HG03469 (cell line): ENCODE data around the gene GABARAPL2.
"Not testable (repeated sequence)": the region's sequence is repeated elsewhere in the genome, so short reads cannot be mapped to it uniquely, and the experiment has no call there.

ENCODE experiments used
- ATAC-seq: cut with Tn5 transposase; IDR thresholded peaks from one replicate; pipeline ENCODE4 v1.9.1; 2021; ENCODE audit warnings: mild to moderate bottlenecking, moderate library complexity, moderate number of reproducible peaks; ENCODE audit not compliant: unreplicated experiment

The GABARAPL2 gene

DNA sequence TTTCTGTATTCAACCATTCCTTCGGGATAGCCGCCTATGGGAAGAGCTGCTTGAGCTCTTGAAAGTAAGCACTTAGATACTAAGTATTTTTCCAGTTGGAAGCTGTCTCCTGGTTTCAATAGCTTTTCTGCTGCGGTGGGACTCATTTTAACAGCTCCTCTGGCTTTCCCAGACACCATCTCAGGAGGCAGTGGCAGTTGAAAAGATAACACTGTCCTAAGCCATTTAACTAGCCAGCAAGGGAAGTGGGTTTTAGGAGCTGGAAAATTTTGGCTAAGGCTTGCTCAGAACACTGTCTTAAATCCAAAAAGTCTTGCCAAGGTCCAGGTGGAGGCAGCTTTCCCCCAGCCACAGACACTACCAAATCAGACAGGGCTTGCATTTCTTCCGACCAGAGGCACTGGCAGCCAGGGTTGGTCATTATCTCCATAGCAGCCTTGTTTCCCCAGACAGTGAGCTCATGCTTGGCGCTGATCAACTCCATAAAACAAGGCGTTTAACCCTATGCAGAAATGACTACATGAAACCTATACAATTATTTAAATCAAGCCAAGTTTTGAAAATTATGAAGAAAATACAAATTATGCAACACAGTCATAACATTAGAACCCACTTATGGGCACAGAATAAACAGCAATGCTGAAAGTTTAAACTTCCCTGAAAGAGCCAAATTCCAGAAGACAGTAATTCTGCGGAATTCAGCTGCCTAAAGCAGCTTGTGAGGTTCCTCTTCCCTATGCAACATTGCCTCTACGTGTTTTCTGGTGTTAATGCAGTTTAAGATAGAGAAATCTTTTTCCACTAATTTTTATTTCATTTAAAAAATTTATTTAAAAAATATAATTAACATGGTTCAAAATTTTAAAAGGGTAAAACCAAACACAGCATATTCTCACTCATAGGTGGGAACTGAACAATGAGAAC, 25.0 kb downstream of the GABARAPL2 start:
- no peak for ATAC-seq

DNA sequence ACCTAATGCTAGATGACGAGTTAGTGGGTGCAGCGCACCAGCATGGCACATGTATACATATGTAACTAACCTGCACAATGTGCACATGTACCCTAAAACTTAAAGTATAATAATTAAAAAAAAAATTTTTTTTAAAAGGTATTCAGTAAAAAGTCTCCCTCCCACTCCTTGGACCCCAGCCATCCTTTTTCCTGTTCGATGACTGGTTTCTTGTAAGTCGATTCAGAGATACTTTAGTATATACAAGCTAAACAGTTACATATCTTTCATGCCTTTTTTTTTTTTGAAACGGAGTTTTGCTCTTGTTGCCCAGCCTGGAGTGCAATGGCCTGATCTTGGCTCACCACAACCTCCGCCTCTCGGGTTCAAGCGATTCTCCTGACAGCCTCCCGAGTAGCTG, 25.7 kb downstream of the GABARAPL2 start:
- not testable (repeated sequence) for ATAC-seq

DNA sequence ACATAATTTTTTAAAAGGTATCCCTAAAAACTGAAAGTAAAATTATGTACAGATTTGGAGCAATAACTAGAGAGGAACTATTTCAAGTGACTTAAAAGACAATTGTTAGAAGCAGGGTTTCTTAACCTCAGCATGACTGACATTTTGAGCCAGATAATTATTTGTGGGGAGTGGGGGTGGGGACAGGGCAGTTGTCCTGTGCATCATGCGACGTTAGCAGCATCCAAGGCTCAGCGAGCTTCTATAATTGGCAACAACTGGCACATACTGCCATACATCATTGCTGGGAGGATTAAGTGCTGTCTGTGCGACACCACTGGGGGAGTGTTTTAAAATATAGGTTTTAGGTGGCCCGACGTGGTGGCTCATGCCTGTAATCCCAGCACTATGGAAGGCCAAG, 27.1 kb downstream of the GABARAPL2 start:
- no peak for ATAC-seq

DNA sequence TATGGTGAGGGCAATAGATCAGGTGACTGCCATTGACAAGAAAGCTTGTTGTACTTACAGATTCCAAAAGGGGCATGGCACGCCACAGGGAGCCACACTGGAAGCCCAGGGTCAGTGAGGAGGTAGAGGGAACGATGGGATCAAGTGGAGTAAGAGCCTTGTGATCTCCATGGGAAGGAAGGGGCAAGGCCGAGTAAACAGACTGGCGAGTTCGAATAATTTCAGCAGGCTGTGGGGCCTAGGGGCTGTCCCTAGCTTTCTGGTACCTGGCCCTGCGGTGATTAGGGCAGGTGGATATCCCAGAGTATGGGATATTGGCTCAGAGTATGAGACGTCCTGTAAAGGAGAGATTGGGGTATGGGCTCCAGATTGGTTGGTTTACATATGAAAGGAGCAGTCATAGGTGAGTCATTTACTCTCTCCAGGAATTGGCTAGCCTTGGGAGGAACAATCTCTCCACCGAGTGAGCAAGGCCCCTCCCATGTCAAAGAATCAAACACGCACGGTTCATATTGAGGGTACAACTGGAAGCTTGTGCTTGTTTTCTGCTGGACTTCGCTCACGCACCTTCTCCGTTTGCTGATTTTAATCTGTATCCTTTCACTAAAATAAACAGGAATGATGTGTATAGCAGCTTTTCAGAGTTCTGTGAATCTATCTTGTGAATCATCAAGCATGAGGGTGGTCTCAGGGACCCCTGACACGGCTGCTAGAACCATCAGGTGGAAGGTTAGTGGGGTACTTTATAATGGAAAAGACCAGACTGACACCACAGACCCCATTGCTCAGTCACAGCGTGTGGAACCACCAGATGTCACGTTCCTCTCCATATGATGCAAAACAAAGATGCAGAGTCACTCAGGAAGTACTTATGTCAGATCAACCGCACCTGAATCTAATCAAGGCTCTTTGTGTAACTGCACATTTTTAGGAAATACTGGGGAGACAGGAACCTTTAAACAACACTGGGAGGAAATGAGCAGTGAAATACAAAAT, 27.9 kb downstream of the GABARAPL2 start:
- ATAC-seq: no peak

DNA sequence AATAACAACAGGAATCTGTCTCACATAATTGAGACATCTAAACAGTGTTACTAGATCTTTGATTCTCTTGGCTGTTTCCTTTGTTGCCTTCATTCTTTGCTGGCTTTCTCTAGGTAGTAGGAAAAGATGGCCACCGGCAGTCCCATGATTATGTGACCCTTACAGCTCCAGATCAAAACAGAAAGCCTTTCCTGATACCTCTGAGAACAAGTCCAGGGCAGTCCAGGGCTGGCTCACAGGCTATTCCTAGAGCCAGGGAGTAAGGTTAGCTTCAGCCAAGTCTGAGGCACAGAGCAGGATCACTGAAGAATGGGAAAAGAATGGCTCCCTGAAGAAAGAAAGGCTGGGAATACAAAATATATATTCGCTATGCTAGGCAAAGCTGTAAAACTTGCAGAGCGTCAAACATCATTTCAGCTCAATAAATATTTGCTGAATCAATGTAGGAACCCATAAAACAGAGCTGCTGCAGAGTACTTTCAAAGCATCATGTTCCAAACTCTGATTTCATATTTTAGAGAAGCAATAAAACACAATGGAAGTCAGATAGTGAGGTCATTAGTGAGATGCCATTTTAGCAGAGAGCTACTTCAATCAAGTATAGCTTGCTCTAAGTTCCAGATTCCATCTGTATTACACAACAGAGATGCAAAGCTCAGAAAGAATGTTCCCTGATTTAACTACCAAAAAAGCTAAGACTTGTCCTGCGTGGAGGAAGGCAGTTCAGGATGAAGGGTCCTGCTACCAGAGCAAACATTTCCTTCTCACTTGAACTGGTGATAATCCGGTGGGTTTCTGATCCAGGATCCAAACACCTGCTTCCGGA, 33.5 kb downstream of the GABARAPL2 start:
- no peak for ATAC-seq

DNA sequence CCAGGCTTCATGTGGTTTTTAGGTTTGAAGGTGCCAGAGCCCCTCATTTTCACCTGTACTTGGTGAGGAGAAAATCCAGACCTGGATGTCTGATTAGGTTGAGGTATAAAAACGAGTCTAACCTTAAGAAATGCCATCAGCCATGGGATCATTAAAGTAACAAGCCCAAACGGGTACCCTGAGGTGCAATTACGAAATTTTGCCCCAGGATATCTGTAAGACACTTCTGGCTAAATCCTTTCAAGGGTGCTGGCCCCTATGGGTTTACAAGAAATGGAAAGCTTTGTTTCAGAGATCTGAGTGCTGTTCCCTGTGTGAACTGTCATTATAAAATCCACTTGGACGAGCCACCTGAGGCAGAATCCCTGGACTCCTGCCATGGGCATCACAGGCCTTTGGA, 37.1 kb downstream of the GABARAPL2 start:
- ATAC-seq: no peak

DNA sequence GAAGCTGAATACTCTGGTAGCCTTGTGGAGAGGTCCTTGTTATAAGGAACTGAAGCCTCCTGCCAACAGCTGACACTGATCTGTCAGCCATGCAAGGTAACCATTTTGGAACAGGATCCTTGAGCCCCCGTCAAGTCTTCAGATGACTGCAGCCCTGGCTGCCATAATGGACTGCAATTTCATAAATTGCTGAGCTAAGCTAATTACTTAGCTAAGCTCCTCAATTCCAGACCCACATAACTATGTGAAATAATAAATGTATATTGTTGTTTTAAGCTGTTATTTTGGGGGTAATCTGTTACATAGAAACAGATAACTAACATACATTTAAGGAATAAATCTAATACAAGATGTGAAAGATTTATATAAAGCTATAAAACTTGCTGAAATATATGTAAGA, 40.3 kb downstream of the GABARAPL2 start:
- ATAC-seq: no peak

DNA sequence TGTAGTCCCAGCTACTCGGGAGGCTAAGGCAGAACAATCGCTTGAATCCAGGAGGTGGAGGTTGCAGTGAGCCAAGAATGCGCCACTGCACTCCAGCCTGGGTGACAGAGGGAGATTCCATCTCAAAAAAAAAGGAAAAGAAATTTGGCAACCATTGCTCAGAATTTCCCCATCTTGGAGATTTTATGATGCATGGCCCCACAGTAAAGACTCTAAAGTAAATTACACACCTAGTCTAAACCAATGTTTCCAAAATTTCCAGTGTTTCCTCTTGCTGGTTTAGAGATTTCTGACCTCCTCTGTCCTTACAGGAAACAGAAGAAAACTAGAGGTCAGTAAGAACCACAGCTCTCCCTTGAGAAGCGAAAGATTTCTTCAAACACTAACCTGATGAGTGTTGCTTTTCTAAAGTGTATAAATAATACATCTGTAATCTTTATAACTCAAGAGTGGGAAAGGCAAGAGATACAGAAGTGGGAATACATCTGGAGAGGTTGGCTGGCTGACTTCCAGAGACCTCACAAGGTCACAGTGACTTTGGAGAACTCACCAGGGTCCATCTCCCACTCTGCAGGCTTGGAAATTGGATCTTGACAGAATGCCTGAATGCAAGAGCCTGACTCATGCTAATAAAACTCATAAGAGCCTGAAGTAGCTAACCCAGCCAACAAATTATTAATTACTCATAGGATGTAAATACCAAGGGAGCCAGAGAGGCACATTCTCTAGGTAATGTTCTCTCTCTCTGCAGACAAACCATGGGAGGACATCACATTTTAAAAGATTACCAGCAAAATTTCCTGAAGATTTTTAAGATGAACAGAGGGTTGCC, 48.1 kb downstream of the GABARAPL2 start:
- ATAC-seq: no peak

DNA sequence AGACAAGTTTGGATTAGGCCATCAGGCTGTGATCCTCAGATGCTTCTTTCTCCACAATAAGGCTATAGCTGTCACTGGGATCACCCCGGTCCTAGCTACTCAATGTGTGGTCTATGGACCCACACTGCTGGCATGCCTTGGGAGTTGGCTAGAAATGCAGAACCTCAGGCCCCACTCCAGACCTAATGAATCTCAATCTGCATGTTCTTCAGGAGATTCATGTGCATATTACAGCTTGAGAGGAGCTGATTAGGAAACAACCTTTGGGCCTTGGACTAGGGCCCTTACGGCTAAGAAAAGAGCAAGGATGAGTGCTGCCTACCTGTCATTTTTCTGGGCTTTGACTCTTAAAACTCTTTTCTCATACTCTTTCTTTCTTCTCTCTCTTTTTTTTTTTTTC, 49.4 kb downstream of the GABARAPL2 start:
- ATAC-seq: no peak

DNA sequence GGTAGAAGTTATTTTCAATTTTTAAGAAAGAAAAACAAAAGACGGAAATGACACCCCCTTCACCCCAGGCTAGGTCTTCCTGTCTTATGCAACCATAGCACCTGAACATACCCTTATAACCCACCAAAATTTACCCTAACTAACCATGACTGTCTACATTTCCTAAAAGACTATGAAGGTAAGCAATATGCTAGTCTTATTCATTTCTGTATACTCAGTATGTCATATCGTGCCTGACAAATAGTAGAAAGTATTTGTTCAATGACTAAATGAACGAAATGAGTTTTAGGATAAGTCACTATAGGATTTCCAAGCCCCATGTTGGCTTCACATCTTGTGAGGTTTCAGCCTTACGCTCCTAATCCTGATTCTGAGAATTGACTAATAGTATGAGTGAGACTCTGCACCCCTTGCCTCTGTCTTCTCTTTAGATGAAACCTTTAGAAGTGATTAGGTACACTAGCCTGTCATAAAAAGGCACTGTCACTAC, 50.4 kb downstream of the GABARAPL2 start:
- ATAC-seq: no peak

DNA sequence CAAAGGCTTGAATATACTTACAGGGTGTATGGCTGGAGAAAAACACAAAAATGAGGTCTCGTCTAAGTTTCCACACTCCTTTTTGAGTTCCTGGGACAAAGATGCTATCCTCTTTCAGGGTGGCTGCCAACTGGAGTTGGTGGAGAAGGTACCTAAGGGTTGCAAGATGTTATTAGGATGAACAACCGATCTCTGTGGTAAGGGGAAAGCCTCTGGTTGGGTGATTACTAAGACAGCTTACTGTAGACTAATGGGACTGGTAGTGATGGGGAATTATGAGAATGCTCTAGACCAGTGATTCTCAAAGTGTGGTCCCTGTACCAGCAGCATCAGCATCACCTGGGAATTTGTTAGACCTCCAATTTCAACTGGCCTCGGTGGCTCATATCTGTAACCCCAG, 50.9 kb downstream of the GABARAPL2 start:
- ATAC-seq: no peak

DNA sequence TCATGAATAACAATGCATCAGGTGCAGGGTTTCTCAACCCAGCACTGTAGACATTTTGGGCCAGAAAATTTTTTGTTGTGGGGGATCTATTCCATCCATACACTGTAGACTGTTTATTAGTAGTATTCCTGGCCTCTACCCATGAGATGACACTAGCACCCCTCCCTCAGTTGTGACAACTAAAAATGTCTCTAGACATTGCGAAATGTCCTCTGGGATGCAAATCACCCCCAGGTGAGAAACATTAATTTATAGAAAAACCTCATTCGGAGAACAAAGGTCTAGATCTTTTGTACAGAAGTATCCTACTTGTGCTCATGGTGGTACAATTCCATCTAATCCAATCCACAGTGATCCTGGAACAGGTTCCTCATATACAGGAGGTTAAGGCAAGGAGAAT, 52.6 kb downstream of the GABARAPL2 start:
- ATAC-seq: no peak

DNA sequence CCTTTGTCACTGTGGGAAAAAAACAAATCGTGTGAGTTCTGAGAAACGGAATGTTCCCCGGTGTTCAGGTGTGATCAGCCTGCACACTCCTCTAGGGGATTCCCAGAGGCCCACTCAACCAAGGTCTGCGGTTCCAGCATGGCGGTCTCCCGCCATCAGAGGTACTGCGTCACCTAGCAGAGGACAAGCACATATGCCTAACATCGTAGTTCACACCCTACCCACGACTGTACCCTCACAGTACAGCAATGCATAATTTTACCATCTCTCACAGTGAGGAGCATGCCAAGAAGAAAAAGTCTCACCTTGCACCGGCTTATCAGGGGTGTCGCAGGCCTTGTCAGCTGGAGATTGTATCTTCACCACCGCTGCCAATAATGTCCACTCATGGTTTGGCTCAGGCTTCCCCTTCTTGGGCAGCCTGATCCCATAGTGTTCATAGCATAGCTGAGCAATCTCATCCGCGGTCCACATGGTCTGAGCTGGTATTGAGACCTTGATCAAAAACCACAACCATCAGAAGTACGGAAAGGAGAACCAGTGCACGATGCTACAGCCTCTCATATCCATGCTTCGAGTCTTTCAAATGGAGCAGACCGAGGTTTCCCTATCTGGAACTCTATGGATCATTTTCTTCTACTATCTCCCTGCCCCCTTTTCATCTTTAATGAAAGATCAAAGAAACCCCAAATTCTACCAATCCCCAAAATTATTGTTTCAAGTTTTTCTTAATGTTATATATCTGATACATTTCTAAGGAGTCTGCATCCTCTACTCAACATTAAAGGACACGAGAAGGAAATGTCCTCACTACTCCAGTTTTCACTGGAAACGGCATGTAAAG, 54.4 kb downstream of the GABARAPL2 start:
- ATAC-seq: no peak

DNA sequence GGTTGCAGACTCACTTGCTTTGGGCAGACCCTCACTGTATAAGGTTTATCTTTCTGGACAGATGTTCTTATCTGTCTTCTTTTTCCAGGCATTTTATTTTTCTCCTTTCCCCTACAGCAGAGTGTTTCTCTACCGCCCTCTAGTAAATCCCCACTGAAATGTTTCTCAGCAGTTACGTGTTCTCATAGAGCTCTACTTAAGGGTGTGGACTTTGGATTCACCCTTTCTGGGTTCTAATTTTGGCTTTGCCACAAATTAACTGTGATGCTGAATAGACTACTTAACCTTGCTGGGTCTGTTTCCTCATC, 54.9 kb downstream of the GABARAPL2 start:
- no peak for ATAC-seq

DNA sequence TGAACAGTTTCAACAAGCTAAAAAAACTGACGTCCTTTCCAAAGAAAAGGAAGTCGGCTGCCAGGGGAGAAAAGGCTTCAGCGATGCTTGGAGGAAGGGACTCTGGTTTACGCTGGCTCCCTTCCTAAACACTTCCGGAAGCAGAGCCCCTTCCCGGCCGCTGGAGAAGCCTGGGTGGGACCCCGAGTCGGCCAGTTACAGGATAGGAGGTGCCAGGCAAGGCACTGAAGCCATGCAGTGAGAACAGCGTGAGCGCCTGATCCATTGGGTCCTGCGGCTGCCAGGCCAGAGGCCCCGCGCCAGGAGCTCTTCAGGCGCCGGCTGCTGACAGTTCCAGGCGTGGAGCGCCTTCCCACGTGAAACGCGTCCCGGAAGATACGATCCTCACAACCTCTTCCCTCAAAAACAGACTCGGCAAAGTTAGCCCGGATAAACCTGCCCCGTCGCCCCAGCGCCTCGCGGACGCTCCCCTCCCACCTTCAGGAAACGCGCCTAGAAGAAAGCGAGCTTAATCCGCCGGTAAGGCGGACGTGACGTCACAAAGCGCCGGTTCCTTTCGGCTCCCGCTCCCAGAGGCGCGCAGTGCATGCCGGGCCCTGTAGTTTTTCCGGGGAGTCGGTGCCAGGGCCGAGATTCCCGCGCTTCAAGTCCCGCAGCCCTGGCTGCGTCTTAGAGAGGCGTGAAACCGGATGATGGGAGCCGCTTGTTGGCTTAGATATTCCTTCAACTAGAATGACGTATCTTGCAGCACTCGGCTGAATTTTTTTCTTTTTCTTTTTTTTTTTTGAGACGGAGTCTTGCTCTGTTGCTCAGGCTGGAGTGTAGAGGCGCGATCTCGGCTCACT, 56.8 kb downstream of the GABARAPL2 start, which contains the start of gene ADAT1:
ADAT1 (minus strand) TSS at position 521 of the 845 bp plus-strand sequence. CDS start 2,482 bp downstream, outside the sequence.
- ATAC-seq: peak; percentile 77

DNA sequence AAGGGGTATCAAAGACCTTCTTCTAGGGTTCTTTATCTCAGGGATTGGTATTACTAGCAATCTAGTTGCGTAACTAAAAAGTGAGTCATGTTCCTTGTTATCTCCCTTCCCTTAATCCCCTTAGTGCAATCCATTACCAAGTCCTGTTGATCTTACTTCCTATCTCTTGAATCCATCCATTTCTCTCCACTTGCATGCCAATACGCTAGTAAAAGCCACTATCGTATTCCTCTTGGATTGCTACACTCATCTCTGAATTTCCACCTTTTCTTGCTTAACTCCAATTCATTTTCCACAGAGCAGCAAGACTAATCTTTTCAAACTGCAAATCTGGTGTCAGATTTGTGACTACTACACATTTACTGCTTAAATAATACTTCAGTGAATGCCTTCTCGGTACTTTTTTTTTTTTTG, 58.7 kb downstream of the GABARAPL2 start:
- no peak for ATAC-seq

DNA sequence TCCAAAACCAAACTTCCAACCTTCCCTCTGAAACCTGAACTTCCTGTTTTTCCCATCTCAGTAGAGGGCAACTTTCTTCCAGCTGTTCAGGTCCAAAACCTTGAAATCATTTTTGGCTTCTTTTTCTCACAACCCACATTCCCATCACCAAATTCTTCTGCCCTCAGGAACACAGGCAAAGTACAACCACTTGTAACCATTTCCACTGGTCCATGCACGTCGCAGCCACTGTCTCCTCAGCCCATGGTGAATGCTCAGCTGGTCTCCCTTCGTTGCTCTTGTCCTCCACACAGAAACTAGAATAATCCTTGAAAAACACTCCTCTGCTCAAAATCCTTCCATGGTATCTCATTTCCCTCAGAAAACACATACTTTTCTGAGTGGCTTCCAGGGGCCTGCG, 60.6 kb downstream of the GABARAPL2 start:
- ATAC-seq: no peak
